ENCODE results near the gene WBP11.
A peak's percentile ranks its signal among the peaks of the same experiment; 100 is the strongest.

The WBP11 gene

DNA sequence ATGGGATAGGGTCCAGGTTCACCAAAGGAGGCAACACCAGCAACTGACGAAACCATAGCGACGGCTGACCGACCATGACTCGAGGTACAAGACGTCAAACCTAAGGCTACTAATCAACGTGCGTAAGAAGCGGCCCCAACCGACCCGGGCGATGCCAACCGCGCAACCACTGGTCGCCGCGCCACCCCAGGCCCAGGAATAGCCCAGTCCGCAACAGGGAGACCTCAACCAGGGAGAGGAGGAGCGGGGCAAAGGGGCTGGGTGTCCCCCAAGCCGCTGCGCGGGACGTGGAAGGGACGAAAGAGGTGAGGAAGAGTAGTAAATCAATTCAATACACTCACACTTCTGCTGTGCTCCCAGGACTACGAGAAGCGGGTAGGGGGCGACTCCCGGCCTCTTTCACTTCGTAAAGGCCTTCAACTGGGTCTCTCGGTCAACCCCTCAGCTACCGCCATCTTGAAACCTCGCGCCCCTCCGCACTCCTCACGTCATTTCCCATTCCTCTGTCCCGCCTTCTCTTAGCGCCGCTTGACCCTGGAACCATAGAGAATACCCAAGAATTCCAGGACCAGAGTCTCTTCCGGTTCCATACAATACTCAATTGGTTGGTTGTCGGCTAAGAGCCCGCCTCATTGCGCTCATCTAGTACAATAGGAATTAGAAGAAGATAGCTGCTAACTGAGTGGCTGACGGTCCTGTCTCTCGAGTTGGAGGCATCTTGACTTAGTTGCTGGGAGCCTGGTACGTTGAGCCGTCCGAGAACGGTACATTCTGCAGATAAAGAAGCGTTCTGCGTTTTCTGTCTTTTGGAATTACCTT, at the start of gene WBP11, which contains the start of gene C12orf60:
Gene WBP11, minus strand, starts transcription at position 468 of the 819 bp plus-strand sequence. CDS start 2,095 bp downstream, outside the sequence.
Gene C12orf60, plus strand, starts transcription at position 660 of the 819 bp plus-strand sequence. CDS start 19,266 bp downstream, outside the sequence.
- DNase-seq (ENCODE audit: low spot score): peak; percentile 99

DNA sequence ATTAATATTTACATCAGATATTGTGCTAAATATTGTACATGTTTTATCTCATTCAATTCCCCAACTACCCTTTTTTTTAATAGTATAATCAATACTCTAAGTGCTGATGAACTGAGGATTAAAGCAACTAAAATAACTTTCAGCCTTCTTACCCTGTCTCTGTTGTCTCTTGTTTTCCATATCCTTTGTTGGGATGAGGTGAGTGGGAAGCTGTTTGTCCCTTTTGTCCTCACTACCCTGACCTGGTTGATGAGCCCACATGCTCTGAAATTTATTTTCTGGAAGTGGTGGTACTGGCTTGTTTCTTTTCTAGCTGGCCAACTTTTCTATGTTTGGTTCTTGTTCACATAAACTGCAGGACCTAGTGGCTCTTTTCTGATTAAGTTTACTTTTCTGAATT, 49.6 kb upstream of the WBP11 start:
- DNase-seq (ENCODE audit: low spot score): no peak

DNA sequence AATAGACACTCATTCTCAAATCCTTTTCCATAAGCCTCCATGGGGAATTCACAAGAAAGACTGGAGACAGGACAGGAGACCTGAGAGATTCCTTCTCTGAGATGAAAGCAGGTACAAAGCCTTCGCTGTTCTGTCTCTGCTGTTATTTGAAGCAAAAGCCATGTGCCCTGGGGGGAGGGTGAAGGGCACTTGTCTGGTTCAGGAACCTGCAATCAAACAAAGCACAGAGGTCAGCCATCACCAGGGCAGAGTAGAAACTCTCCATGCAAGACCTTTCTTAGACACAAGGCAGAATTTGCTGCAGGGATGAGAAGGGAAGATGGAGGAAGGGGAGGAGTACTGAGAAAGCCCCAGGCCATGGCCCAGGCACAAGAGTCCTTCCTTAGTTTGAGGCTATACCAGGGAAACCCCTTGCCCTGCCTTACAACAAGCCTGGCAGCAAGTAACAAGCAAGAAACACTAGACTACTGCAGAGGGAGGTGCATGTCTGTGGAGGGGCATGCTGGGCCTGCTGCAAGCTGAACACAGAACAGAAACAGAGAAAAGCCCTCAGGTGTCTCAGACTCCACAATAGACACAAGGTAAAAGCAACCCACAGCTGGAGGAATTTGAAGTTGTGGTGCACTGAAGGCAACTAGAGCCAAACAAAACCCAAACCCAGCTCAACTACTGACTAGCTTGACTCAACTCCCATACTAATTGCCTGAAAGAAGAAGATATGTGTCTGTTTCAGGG, 47.8 kb upstream of the WBP11 start:
- DNase-seq (ENCODE audit: low spot score): no peak

DNA sequence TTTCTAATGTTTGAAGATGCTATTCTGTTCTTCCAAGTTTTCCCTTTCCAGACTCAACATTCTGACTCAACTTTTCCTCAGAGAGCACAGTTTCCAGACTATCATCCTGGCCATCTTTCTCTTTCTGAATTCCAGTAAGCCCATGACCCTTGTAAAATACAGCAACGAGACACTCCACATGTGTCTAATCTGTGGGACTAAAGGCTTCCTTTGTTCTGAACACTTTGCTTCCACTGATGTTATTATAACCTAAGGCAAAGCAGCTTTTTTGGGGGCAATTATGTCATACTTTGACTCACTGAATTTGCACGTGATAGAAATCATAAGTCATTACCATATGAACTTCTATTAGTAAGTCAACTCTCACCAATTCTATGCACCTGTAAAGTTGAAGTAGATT, 46.4 kb upstream of the WBP11 start:
- peak; percentile 79 for DNase-seq (ENCODE audit: low spot score)

DNA sequence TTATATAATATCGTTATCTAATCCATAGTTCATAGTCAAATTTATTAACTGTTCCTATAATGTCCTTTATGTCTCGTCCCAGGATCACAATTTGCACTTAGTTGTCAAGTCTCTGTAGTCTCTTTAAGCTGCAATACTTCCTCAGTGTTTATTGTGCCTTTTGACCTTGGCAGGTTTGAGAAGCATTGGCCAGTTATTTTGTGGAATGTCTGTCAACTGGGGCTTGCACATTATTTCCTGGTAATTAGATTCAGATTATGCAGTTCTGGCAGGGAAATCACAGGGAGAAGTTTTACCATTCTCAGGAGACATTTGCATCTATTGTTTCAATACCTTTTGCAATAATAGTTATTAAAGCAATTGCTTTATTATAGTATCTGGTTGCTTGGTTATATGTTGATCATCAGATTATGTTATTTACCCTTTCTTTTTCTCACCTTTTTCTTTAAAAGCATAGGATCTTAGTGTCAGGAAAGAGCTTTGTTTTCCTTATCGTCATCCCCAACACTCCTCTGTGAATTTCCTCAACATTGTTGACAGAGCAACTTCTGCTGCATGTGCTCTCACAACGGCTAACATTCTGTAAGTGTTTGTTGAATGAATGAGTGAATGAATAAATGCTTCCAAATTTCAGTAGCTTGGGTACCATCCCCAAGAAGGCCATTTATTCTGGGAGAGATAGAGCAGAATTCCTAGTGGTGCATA, 43.8 kb upstream of the WBP11 start:
- no peak for DNase-seq (ENCODE audit: low spot score)

DNA sequence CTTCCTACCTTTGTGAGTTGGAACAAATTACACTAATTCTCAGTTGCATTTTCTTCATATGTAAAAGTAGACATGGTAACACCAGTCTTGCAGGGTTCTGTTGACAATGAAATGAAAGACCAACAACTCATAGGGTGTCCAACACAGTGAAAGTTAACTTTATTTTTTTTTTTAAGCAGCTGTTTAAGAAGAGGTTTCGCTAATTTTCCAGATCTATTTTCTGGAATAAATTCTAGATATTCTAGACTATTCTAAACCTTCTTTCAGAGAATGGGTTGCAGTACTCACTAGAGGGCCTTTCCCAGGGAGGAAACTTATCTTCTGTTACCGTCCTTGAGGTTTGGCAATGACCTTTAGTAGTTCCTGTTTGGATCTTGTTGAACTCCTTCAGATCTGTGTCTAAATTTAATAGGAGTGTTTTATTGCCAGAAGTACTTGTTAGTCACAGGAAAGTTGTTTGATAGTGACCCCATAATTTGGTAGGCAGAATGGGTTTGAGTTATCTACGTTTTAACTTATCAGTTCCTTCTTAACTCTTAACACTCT, 42.8 kb upstream of the WBP11 start:
- no peak for DNase-seq (ENCODE audit: low spot score)

DNA sequence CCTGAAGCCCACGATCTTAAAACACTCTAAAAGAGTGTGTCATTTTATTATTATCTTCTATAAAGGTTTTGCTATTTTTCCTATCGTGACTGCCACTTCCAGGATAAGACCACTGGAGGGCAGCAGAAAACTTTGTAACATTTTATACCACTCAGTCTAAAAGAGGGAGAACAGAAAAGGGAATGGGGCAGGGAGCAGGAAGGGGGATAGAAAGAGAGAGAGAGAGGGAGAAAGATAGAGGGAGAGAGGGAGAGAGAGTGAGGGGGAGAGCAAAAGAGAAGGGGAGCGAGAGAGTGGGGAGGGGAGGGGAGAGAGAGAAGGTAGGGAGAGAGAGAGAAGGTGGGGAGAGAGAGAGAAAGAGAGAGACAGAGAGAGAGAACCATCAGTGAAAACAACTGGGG, 42.1 kb upstream of the WBP11 start:
- peak; percentile 67 for DNase-seq (ENCODE audit: low spot score)

DNA sequence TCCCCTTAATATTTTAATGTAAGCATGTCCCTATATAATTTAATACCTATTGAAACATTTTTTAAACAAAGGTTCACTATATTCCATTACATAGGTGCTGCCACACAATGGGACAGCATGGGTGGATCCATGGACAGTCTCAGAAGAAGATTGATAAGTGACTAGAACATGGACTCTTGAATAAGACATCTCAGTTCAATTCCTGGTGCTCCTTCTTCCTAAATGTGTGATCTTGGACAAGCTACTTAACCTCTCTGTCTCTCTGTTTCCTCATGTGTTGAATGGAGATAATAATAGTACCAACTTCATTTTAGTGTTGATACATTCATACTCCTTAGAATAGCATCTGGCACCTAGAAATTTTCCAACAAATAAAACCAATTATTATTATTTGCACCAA, 41.1 kb upstream of the WBP11 start:
- no peak for DNase-seq (ENCODE audit: low spot score)

DNA sequence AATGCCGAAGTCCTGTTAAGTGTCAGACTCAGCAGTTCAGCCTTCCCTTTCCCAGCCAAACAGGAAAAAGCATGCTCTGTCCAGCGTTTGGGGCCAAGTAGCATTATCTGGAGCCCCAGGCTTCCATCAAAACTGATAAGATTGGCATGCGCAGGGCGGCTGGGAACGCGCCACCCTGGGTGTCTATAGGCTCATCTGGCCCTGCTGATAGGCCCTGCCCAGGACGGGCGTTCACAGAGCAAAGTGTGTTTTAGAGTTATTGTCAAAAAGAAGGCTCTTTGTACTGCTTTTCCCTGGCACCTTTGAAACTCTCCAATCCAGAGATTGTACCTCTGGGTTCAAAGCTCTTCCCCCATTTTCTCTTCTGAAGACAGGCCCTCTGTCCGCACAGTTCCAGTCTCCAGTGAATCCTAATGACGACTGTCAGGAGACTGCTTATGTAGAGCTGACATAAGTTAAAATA, 40.2 kb upstream of the WBP11 start, which contains the start of gene ART4:
Gene ART4, minus strand, starts transcription at position 102 of the 463 bp plus-strand sequence. CDS start 413 bp downstream, outside the sequence.
- no peak for DNase-seq (ENCODE audit: low spot score)

DNA sequence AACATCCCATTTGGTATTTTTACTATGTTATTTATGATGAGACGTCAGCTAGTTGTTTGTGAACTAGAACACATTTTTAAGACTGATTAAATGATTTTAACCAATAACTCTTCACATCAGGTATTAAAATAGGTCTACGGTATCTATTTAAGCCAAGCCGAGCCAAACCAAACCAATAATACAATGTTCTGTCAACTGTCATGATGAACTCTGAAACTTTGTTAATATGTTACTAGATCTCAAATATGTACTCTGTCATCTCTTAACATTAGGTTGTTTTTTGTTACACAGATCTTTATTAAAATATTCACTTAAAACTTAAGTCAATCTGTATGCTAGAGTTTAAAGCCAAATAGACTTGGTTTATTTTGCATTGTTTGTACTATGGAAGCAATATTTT, 39.0 kb upstream of the WBP11 start:
- no peak for DNase-seq (ENCODE audit: low spot score)

DNA sequence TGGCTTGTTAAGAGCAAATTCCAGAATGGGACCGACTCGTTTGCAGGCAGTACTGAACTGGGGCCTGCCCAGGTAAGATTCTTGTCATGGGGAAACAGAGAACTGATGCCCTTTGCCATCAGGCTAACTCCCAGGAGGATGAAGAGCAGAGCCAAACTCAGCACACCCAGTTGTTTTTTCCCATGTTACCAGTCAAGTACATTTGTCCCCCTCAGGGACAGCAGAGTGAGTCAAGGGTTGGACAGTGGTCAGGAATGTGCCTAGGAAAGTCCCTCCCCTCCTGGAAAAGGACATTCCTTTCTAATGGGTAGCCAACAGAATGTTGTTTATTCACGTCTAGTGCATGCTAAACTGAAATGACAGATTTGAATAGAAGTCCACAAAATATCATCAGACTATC, 38.5 kb upstream of the WBP11 start:
- peak; percentile 51 for DNase-seq (ENCODE audit: low spot score)

DNA sequence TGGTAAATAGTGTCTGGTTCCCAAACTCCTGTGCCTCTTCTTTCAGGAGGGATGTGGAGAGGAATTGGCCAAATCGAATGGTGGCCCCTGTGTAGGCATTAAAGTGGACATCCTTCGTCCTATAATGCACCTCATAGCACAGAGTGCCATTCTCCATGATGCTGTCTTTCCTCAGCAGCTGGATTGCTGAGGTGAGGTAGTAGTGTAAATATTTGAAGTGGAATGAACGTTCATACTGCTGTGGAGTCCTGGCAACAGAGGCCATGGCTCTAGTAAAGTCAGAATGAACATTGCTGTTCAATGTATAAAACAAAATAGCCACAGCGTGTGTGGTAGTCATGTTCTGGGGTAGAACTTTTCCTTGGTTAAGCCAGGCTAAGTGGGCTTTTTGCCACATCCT, 37.3 kb upstream of the WBP11 start:
- no peak for DNase-seq (ENCODE audit: low spot score)

DNA sequence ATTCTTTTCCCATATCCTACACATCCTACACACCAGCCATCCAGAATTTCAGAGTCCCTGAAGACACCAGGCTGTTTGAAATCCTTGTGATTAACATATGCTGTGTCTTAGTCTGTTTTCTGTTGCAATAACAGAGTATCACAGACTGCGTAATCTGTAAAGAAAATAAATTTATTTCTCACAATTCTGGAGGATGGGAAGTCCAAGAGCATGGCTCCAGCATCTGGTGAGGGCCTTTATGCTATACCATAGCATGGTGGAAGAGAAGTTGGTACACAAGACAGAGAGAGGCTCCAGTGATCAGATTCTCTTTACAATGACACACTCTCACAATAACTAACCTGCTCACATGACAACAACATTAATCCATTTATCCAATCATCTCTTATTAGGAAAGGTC, 36.0 kb upstream of the WBP11 start:
- DNase-seq (ENCODE audit: low spot score): no peak

DNA sequence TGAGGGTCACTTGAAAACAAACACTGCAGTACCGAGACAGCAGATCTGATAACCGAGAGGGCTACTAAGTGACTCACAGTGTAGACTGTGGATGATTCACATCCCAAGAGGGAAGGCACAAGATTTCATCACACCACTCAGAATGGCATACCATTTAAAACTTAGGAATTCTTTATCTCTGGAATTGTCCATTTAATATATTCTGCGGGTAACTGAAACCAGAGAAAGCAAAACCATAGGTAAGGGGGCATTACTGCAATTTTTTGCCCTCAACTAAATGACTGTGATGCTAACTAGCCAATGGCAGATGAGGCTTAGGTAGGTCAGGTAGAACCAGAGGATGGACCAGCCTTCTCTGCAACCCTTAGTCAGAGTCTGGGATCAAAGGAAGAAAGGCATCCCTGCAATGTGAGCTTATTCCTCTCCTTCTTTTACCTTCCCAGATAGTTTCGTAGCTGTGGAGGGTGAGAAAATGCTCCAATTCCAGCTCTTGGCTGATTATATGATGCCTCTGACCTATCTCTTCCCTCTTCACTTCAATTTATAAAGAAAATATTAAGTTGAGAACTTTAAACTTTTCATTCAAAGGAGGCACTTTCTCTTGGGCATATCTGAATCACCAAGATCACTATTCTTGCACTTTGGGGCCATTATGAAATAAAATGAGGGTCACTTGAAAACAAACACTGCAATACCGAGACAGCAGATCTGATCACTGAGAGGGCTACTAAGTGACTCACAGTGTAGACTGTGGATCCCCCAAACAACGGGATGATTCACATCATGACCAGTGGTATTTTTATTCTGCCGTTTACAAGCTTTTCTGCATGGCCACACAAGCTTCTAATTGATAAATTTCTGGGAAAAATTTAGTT, 33.3 kb upstream of the WBP11 start:
- DNase-seq (ENCODE audit: low spot score): no peak

DNA sequence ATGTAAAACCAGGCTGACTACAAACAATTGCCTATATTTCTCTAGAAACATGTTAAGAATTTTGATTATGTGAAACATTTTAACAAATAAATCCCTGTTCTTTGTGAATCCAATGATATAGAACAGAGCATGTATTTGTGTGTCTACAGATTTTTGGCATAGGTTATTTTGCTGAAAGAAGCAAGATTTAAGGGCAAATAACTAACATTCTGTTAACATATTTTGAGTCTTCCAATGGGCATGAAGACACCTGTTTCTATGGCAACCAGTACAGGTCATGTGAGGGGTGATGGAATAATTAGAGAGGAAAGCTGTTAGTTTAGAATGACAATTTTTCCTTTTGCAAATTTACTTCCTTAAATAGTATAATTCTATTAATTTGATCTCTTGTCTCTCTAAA, 31.2 kb upstream of the WBP11 start:
- no peak for DNase-seq (ENCODE audit: low spot score)

DNA sequence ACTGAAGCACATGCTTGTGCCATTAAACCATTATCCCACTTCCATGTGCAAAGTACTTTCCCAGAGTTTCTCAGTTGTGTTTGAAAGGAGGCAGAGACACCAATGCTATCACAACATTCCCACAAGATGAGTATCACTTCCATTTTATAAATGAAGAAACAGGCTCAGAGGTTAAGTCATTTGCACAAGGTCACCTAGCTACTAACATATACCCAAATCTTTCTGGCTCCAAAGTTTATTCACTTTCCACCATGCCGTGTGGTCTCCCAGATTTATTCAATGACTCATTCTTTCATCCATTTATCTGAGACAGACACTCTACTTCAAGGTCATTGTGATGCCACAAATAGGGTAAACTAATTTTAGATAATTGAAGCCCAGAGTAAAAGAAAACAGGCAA, 30.7 kb upstream of the WBP11 start:
- no peak for DNase-seq (ENCODE audit: low spot score)

DNA sequence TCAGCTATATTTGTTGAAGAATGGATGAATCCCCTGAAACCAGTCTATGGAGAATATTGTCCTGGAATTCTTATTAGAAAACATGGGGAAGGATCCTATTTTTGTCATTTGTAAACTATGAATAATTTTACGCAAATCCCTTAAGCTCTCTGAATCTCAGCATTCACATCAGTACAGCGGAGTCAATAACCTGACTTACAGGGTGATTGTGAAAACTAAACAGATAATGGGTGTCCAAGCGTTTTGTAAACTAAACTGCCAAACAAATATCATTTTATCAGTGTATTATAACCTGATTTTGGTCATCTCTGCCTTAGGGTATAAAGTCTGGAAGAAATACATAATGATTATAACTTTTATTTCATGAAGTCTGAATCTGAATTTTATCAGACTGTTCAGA, 30.1 kb upstream of the WBP11 start:
- no peak for DNase-seq (ENCODE audit: low spot score)

DNA sequence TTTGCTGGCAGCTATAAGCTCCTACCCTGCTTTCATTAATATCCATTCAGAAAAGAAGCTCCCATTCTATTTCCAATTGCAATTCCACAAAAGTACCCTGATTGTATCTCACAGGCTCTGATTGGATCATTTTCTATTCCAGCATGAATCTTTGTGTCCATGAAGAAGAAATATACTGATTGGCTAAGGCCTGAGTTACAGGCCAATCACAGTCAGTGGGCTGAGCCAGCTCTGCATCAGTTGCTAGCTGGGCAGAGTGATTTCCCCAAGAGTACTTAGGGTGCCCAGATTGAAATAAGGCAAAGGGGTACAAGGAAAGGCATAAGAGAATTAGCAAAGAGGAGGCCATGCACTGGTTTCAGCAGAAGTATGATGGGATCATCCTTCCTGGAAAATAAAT, 25.6 kb upstream of the WBP11 start:
- DNase-seq (ENCODE audit: low spot score): no peak

DNA sequence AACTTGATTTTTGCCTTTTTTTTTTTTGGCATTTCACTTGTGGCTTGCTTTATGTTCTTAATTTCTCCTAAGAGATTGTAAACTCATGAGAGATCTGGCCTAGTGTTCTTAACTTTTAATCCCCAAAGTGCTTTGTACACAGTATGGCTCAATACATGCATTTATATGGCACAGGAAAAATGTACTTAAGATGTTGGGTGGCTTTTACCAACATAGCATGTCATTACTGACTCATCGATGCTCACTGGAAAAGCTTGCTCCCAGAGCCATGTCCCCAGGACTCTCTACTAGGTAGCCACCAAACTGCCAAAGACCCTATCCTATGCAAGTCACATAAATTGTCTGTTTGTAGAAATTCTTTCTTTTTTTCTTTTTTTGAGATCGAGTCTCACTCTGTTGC, 23.8 kb upstream of the WBP11 start:
- no peak for DNase-seq (ENCODE audit: low spot score)

DNA sequence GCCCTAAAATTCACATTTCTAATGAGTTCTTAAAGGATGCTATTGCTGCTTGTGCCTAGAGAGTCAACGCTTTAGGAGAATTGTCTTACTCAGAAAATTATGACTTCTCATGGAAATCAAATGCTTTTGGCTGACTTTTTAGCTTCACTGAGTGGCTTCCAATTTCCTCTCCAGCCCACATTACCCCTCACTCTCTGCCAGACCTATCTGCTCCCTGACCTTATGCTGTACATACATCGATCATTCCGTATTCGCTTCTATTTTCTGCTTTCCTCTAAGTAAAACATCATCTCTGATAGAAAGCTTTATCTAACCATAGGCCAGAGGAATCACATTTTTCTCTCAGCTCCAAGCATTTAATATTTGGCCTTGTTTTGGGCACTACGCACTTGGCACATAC, 23.2 kb upstream of the WBP11 start:
- DNase-seq (ENCODE audit: low spot score): no peak

DNA sequence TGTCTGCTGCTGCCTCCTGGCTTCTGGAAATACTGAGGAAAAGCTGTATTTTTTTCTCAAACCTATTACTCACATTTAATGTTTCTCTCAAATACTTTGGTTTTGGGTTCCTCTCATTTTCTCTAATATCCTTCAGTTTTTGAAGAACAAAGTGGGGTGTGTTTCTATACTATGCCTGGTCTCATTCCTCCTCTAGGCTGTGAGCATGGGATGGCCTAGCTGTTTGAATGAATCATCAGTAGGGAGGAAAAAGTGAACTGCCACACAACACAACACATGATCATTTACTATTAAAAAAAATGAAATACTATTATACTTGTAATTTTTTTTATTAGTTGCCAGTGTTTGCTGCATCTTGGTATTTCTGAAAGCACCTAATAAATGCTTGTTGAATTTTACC, 22.0 kb upstream of the WBP11 start:
- DNase-seq (ENCODE audit: low spot score): peak; percentile 60
